Ecto neural progenitor cell (in vitro differentiated cells): ENCODE data around the gene NACA2.
"Not testable (repeated sequence)": the region's sequence is repeated elsewhere in the genome, so short reads cannot be mapped to it uniquely, and the experiment has no call there.

ENCODE experiments used
- DNase-seq: peaks from one replicate; pipeline ENCODE4 v3.0.0-alpha.2; 2018; ENCODE audit warnings: low spot score

Gene NACA2

DNA sequence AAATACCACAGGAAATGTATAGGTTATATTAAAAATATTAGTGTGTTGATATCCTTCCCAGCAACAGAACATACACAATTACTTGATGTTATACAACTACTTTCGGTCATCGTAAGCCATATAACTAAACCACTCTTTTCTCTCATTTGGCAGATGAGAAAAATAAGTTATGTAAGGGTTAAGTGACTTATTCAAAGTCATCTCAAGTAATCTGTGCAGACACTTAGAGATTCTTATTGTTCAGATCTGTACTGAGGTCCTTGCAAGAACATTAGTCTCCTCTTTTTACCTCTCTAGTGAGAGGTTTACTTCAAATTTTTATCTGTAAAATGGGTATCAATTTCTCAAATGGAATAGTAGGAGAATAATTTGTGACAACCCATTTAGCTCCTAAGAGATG is 15.0 kb downstream of the NACA2 start:
- no peak for DNase-seq

DNA sequence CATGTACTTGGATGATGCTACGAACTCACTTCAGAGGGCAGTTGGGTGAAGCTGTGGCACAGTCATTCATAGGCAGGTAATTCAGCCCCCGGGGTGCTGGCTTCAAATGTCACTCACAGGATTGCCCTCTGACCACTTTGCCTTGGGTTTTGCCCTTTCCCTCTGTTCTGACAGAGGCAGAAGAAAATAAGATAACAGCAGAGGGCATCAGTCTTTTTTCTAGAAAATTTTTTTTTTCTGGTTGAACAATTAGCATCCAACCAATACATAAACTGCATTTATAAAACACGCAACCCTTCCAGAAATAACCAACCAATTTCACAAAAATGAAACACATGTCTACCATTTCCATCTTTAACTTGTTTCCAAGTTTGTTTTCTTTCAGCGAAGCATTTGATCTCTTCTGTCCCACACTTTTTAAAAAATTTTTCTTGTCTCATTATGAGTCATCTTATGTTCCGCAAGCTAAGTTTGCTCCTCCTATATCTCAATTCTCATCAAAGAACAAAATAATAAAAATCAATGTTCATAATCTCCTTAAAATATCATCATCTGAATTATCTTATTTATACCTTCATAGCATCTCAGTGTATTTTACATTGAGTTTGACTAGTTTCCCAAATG is 15.6 kb downstream of the NACA2 start:
- DNase-seq = no peak

DNA sequence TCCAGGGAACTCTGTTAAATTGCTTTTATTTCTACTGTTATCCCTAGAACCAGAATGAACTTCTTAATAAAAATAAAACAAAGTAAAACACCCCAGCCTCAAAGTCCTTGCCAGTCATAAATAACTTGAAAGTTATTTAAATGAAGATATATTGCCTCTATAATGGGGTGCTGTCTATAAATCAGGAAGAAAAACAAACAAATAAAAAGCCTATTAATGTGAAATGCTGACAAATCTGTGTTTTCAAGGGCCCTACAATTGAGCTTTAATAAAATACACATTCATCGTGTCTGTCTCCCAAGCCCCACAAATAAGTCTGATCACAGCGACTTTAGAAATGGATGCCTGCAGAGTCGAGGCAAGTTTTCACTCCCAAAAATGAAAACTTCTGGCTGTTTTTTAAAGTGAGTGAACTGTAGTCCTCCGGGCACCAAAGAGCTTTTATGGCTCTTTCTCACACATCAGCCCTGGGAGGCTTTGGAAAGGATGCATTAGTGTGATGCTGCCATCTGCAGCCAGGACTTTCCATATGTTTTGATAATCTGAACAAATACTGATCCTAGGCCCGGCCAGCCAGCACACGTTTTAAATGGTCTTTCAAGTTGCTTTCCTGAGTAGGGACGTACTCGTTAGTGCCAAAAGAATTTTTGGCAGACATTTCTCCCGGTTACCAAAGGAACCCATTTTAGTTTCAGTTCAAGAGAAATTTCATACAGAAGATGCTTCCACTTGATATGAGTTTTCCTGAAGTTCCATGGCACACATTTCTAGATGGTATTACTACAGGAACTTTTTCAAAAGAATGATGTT is 16.3 kb downstream of the NACA2 start:
- no peak for DNase-seq

DNA sequence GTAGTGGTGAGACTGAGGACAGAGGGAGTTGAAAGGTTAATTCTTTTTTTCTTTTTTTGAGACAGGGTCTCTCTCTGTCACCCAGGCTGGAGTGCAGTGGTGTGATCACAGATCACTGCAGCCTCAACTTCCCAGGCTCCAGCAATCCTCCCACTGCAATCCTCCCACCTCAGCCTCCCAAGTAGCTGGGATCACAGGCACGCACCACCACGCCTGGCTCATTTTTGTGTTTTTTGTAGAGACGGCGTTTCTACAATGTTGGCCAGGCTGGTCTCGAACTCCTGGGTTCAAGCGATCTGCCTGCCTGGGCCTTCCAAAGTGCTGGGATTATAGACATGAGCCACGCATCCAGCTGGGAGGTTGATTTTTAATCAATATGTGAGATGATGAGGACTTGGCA is 18.5 kb downstream of the NACA2 start:
- DNase-seq = not testable (repeated sequence)

DNA sequence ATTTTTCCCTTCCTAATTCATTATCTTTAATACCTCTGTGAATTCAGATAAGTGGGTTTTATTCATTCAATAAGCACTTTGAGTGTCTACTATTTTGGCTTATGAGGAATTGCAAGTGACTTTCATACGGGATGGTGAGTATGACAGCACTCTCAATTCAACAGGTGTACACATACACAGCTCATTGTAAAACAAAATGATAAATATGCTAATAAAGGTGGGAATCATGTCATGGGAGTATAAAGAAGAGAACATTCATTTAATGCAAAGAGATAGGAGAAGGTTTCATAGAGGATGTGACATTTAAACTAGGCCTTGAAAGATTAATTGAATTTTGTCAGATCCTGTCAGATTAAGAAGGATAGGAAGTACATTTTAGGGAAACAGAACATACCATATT is 19.4 kb downstream of the NACA2 start:
- no peak for DNase-seq

DNA sequence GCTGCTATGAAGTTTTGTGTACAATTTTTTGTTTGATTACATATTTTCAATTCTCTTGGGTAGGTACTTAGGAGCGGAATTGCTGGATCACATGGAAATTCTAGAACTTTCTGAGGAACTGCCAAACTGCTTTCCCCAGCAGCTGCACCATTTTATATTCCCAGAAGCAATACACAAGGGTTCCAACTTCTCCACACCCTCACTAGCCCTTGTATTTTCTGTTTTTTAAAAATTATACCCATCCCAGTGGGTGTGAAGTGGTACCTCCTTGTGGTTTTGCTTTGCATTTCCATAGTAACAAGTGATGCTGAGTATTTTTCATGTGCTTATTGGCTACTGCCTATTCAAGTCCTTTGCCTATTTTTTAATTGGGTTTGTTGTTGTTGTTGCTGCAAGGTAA is 20.9 kb downstream of the NACA2 start:
- no peak for DNase-seq

DNA sequence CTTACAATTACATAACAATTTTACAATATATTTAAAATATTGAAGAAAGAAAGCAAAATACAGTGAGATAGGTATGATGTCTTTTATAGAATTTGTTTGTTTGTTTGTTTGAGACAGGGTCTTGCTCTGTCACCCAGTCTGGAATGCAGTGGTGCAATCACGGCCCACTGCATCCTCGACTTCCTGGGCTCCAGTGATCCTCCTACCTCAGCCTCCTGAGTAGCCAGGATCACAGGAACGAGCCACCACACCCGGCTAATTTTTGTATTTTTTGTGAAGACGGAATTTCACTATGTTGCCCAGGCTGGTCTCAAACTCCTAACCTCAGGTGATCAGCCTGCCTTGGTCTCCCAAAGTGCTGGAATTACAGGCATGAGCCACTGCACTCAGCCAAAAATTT is 21.5 kb downstream of the NACA2 start:
- DNase-seq = not testable (repeated sequence)

DNA sequence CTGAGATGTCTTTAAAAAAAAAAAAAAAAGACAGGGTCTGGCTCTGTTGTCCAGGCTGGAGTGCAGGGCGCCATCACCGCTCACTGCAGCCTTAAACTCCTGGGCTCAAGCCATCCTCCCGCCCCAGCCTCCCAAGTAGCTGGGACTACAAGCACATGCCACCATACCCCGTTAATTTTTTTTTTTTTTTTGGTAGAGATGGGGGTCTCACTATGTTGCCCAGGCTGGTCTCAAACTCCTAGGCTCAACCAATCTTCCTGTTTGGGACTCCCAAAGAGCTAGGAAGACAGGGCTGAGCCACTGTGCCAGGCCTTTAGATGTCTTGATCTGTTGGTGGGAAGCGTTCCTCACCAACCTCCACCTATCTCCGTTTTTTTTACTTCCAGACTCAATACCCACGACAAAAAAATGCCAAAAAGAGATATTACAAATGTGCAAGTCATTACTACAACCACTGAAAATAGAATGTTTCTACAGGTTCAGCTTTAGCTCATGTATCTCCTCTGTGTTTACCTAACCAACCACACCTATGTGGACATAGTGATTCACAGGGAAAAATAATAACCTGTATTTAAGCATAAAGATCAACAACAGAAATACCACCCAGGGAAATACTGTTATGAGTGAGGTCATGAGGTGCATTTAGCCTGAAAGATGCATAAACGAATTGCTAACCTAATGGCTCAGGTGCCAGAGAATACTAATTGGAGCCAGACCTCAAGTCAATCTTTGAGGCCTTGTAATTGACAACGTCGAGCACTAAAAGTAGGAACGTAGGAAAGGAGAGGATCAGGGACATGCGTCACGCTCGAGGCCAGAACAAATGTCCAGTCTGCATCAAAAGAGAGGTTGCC is 22.6 kb downstream of the NACA2 start:
- no peak for DNase-seq

DNA sequence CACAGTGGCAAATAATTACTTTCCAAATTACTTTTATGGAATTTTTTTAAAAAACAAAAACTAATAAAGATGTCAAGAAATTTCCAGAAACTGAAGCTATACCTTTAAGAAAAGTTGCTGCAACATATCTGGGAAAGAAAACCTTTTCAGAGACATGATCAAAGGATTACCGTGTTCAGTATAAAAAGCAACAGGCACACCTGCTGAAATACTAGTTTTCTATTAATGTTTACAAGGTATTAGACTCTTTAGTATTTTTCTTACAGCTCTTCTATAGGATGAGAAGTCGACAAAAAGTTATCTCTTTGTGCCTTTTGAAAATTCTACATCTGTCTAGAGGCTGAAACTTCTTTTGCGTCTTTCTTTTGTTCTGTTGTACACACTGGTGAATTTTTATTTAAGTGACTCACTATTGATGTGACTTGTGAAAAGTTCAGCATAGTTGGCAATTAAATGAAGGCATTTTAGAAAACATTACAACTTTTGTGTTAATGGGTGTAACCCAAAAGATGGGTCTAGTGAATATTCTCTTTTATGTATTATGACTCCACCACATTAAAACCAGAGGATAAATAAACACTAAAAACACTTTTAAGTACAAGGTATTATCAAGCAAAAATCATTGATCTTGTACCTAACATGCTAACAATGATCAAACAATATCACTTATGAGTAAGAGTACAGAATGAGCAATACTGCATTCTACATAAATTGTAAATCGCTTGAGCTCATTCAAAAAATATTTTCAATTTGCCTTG is 23.8 kb downstream of the NACA2 start:
- no peak for DNase-seq

DNA sequence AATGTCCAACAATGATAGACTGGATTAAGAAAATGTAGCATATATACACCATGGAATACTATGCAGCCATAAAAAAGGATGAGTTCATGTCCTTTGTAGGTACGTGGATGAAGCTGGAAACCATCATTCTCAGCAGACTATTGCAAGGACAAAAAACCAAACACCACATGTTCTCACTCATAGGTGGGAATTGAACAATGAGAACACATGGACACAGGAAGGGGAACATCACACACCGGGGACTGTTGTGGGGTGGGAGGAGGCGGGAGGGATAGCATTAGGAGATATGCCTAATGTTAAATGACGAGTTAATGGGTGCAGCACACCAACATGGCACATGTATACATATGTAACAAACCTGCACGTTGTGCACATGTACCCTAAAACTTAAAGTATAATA is 24.6 kb downstream of the NACA2 start:
- not testable (repeated sequence) for DNase-seq

DNA sequence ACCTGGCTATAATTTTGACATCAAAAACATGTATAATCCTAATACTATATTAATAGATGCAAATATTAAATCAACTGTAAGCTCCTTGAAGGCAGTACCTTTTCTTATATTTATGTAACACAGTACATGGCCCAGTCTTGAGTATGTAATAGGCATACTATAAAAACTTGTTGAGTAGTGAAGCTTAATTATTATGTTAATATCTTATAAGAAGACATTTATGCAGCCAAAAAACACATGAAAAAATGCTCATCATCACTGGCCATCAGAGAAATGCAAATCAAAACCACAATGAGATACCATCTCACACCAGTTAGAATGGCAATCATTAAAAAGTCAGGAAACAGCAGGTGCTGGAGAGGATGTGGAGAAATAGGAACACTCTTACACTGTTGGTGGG is 25.2 kb downstream of the NACA2 start:
- not testable (repeated sequence) for DNase-seq

DNA sequence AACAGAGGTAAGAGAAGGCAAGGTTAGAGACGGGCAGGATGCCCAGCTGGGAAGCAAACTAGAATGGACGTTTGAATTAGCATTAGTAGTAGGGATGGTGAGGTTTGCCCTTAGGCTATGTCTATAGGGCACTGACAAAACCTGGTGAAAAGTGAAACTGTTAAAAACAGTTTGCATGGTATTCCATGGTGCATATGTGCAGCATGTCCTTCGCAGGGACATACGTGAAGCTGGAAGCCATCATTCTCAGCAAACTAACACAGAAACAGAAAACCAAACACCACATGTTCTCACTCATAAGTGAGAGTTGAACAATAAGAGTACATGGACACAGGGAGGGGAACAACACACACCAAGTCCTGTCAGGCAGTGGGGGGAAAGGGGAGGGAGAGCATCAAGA is 25.8 kb downstream of the NACA2 start:
- no peak for DNase-seq

DNA sequence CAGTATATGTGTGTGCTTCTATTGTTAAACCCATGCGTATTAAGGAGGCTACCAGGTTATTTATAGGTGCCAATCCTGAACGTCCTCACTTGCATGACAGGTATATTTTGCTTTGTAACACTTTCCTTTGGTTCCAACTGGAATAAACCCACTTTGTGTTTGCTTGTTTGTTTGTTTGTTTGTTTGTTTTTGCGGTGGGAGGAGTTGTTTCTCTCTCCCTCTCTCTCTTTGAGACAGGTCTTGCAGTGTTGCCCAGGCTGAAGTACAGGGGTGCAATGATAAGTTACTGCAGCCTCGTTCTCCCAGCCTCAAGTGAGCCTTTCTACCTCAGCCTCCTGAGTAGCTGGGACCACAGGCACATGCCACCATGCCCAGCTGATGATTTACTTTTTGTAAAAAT is 28.7 kb downstream of the NACA2 start:
- DNase-seq = no peak

DNA sequence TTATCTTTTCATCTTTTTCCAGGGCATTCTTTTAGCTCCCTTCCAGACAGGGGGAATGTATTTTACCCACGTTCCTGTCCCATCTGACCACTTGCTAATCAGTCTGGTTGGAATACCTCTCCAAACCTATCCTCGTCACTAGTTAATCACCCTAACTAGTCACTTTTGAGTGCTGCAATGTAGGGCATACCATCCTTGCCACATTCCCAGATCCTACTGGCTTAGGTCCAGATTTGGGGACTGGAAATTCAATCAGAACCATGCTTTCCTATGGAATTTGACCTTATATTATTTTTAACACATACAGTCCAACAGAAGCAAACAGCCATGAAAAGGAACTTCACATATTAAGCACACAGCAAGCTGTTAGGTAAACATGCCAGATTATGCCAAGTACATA is 29.7 kb downstream of the NACA2 start:
- no peak for DNase-seq

DNA sequence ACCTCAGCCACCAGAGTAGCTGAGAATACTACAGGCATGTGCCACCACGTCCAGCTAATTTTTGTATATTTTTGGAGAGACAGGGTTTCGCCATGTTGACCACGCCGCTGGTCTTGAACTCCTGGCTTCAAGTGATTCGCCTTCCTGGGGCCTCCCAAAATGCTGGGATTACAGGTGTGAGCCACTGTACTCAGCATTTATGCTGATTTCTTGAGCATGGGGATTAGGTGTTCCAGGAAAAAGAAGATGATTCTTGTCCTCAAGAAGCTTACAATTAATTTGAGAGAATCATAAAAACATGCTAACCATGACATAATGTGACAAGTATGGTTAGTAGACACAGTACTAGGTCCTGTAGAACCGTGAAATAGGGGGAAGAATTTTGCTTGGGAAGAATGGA is 30.9 kb downstream of the NACA2 start:
- DNase-seq = no peak

DNA sequence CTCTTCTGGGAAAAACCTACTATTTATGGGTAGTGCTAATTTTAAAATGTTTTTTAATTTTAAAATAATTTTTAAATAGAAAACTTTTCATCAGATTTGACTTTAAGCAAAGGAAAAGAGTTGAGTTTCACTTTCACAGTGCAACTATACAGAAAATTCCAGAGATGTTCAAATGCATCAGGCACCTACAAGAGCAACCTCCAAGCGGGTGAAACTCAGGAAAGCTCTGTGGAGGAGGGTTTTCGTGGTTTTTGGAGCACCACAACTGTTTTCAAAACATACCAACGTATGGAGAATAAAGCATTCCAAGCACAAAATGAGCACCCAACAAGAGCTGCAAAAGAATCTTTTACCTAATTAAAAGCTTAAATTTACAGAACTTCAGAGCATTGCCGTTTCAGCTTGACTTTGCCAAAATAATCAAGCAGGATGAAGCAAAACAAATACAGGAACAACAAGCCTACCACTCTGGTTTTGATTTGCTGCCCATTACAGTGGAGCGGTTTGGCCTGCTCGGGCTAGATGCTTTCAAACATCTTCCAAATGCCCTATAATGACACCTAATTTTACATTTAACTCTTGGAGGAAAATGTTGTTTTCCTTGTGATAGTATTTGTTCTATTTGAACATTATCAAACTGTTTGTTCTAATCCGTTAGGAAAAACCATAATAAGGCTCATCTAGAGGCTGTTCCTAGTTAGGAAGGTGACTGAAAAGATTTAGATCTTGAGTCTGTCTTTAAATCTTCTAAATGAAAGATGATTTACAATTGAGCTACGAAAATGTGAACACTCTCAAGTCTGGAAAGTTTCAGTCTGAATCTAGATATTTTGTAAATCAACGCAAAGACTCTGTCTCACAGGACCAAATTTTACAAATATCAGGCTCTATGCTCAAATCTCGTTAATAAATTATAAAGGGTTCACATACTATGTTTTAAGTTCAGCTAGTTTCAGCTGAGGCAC is 34.5 kb downstream of the NACA2 start:
- DNase-seq = no peak

DNA sequence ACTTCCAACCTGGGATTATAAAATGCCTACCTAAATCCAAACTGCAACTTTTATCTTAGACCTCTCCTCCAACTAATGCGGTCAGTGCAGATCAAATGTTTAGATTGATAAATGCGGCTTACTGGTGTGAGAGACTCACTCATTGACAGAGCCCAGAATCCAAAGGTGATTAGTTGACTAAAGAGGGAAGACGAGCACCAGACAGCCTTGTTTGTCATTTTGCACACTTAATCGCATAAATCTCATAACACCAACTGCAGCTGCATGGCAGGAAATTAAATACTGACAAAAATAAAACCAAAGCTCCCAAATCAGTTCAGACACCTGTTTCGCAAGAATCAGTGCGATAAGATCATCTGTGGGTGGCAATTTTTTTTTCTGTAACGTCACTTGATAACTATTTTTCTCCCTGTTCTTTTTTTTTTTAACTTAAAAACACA is 35.9 kb downstream of the NACA2 start:
- DNase-seq = no peak

DNA sequence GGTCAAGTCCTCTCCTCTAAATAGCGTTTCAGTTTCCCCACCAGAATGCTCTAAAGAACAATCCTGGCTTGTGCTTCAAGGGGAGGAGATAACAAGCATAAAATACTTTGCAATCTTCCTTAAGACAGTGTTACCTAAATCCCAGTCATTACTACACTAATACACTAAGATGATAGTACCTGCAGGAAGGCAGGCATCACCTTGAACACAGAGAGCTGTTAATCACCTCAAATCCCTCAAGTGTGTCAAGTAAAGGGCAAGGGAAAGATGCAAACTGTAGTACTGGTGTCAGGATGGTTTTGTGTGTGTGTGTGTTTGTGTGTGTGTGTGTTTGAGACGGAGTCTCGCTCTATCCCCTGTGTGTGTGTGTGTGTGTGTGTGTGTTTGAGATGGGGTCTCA is 36.8 kb downstream of the NACA2 start:
- DNase-seq = no peak

DNA sequence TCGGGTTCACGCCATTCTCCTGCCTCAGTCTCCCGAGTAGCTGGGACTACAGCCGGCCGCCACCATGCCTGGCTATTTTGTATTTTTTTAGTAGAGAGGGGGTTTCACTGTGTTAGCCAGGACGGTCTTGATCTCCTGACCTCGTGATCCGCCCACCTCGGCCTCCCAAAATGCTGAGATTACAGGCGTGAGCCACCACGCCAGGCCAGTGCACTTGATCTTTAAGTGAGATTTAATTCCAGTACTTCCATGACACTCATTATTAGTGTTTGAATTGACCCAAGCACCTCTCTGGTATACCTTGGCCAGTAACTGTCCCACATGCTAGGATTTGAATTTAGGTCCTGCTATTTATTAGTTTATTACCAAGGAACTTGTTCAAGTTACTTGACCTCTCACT is 38.5 kb downstream of the NACA2 start:
- not testable (repeated sequence) for DNase-seq

DNA sequence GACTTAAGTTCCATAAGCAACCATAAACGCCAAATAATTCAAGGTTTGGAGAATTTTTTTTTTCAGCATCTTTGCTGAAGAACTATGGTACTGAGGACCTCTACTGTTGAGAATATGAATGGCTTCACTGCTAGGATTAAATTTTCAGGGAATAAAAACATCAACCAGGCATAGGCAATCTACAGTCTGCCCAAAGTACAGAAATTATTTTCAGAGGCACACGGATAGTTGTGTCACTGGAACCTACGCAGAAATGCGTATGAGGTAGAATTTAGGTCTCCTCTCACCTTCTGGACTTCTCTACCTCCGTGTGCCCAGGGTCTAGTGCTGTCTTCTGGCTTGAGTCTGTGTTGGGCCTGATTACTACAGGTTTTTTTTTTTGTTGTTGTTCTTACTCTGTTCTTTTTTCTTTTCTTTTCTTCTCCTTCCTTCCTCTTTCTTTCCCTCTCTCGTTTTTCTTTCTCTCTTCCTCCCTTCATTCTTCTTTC is 39.7 kb downstream of the NACA2 start:
- DNase-seq = no peak

DNA sequence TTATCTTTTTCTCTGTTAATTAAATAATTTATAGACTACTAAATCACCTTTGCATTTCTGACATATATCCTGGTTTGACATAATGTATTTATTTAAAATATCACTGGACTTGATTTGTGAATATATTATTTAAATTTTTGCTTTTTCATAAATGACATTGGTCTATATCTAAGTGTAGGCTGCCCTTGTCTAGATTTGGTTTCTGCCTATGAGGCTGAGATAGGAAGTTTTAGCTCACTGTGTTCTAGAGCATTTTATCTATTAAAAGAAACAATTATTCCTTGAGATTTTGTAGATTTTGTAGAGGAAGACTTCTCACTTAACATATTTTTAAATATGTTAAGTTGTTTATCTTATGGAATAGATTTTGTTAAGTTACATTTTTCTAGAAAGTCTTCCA is 43.9 kb downstream of the NACA2 start:
- DNase-seq = no peak
